ENCODE data around the gene UGT1A6.

DNA sequence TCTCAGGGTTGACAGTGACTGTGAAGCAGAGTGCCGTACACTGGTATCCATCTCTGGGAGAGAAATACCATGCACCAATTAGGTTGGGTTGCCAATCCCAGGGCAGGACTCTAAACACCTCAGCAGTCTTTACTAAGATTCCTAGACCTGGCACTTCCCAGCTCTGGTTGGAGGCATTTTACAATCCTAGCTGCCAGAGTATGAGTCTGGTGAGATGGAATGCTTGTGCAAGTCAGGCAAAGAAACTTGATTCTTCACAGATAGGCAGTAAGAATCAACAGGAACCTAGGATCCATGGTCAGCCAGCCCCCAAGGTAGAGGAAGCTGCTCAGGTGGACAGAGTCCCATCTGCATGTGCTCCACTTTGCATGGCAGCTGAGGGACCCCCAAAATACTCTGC lies 14.0 kb downstream of the UGT1A6 start:
- TF ChIP-seq REST (IDR thresholded peaks at IDR 0.05; ENCODE audit: low read depth) (no peak), MAX (IDR thresholded peaks at IDR 0.05) (no peak), FOXM1 (IDR thresholded peaks at IDR 0.05; ENCODE audit: borderline replicate concordance, low read depth) (no peak), TAF1 (IDR thresholded peaks at IDR 0.05; ENCODE audit: low read depth) (no peak), EP300 (IDR thresholded peaks at IDR 0.05; ENCODE audit: borderline replicate concordance) (no peak), CREB1 (IDR thresholded peaks at IDR 0.05; ENCODE audit: low read depth) (no peak), YY1 (IDR thresholded peaks at IDR 0.05; ENCODE audit: low read depth) (no peak)
